ENCODE results near the gene CEACAM7.
"Not testable (repeated sequence)": the region's sequence is repeated elsewhere in the genome, so short reads cannot be mapped to it uniquely, and the experiment has no call there.

Gene CEACAM7

GRCh38 chr19:41666075-41666474 lies 22.0 kb downstream of the CEACAM7 start:
- Histone ChIP-seq H4K5ac (ENCODE audit: low read length) (no peak overlapping the region), H3K79me2 (ENCODE audit: control insufficient read depth, insufficient read depth, low read length) (no peaks in the 10 kb centered on the region), H3K4me3 (ENCODE audit: low read length) (no peak overlapping the region), H3K9ac (ENCODE audit: low read length) (no peak overlapping the region), H3K4me1 (ENCODE audit: control insufficient read depth, low read depth, low read length) (no peaks in the 10 kb centered on the region), H3K23ac (ENCODE audit: low read length) (no peak overlapping the region), H3K4me2 (ENCODE audit: low read length) (no peak overlapping the region), H2BK120ac (ENCODE audit: low read depth, low read length) (no peak overlapping the region), H3K27me3 (ENCODE audit: insufficient read depth, low read length, poor library complexity) (no peaks in the 10 kb centered on the region), H3K18ac (ENCODE audit: low read length) (no peak overlapping the region), H2BK15ac (replicated peaks; ENCODE audit: low read depth) (no peak overlapping the region), H3K27ac (ENCODE audit: low read depth, low read length) (no peak overlapping the region), H4K8ac (ENCODE audit: low read depth, low read length) (no peak overlapping the region), H2AK5ac (ENCODE audit: low read length) (no peak overlapping the region), H3K36me3 (ENCODE audit: control insufficient read depth, insufficient read depth, low read length) (no peaks in the 10 kb centered on the region), H3K79me1 (ENCODE audit: low read length) (no peaks in the 10 kb centered on the region), H3K56ac (ENCODE audit: low read length) (no peak overlapping the region), H3K4ac (ENCODE audit: low read depth, low read length) (no peak overlapping the region), H2BK5ac (ENCODE audit: low read length) (no peak overlapping the region)
- DNase-seq = no peak
- no CpG with 5 or more reads among the region's 2 CpGs for WGBS (ENCODE audit: extremely low coverage, insufficient coverage, low lambda C conversion rate)

GRCh38 chr19:41657157-41657556 lies 30.9 kb downstream of the CEACAM7 start:
- no peaks in the 10 kb centered on the region for H3K36me3 ChIP-seq (ENCODE audit: control insufficient read depth, insufficient read depth, low read length)
- H2BK15ac ChIP-seq (replicated peaks; ENCODE audit: low read depth) = no peak overlapping the region
- H3K27ac ChIP-seq (ENCODE audit: low read depth, low read length) = no peak overlapping the region
- no peak for DNase-seq
- H4K8ac ChIP-seq (ENCODE audit: low read depth, low read length) = no peak overlapping the region
- no peak overlapping the region for H3K18ac ChIP-seq (ENCODE audit: low read length)
- no peaks in the 10 kb centered on the region for H3K79me1 ChIP-seq (ENCODE audit: low read length)
- H2BK5ac ChIP-seq (ENCODE audit: low read length) = no peak overlapping the region
- H3K79me2 ChIP-seq (ENCODE audit: control insufficient read depth, insufficient read depth, low read length) = no peaks in the 10 kb centered on the region
- no peaks in the 10 kb centered on the region for H3K4me1 ChIP-seq (ENCODE audit: control insufficient read depth, low read depth, low read length)
- no peak overlapping the region for H2BK120ac ChIP-seq (ENCODE audit: low read depth, low read length)
- H3K56ac ChIP-seq (ENCODE audit: low read length) = no peak overlapping the region
- no peak overlapping the region for H2AK5ac ChIP-seq (ENCODE audit: low read length)
- no peak overlapping the region for H3K4me3 ChIP-seq (ENCODE audit: low read length)
- WGBS (ENCODE audit: extremely low coverage, insufficient coverage, low lambda C conversion rate) = no CpG with 5 or more reads among the region's 2 CpGs
- H3K9ac ChIP-seq (ENCODE audit: low read length) = no peak overlapping the region
- H3K27me3 ChIP-seq (ENCODE audit: insufficient read depth, low read length, poor library complexity) = no peaks in the 10 kb centered on the region
- no peak overlapping the region for H3K4ac ChIP-seq (ENCODE audit: low read depth, low read length)
- H3K4me2 ChIP-seq (ENCODE audit: low read length) = no peak overlapping the region
- no peak overlapping the region for H4K5ac ChIP-seq (ENCODE audit: low read length)
- H3K23ac ChIP-seq (ENCODE audit: low read length) = no peak overlapping the region

- H3K4me1 ChIP-seq (ENCODE audit: control insufficient read depth, low read depth, low read length) = not testable (repeated sequence)
Measured at GRCh38 chr19:41656756-41657155, 31.3 kb downstream of the CEACAM7 start.

GRCh38 chr19:41652250-41652649 lies 35.8 kb downstream of the CEACAM7 start:
- WGBS (ENCODE audit: extremely low coverage, insufficient coverage, low lambda C conversion rate) = no CpG with 5 or more reads among the region's 5 CpGs
- DNase-seq = no peak
- no peaks in the 10 kb centered on the region for H3K79me1 ChIP-seq (ENCODE audit: low read length)
- H3K36me3 ChIP-seq (ENCODE audit: control insufficient read depth, insufficient read depth, low read length) = no peaks in the 10 kb centered on the region
- no peaks in the 10 kb centered on the region for H3K79me2 ChIP-seq (ENCODE audit: control insufficient read depth, insufficient read depth, low read length)
- no peak overlapping the region for H2AK5ac ChIP-seq (ENCODE audit: low read length)
- no peak overlapping the region for H2BK120ac ChIP-seq (ENCODE audit: low read depth, low read length)
- no peak overlapping the region for H3K27ac ChIP-seq (ENCODE audit: low read depth, low read length)
- H3K4ac ChIP-seq (ENCODE audit: low read depth, low read length) = no peak overlapping the region
- no peak overlapping the region for H3K18ac ChIP-seq (ENCODE audit: low read length)
- H2BK5ac ChIP-seq (ENCODE audit: low read length) = no peak overlapping the region
- H3K27me3 ChIP-seq (ENCODE audit: insufficient read depth, low read length, poor library complexity) = peaks cover 2% of the 10 kb centered on the region
- H3K56ac ChIP-seq (ENCODE audit: low read length) = no peak overlapping the region
- H4K5ac ChIP-seq (ENCODE audit: low read length) = no peak overlapping the region
- H3K4me3 ChIP-seq (ENCODE audit: low read length) = no peak overlapping the region
- H3K4me2 ChIP-seq (ENCODE audit: low read length) = no peak overlapping the region
- H3K9ac ChIP-seq (ENCODE audit: low read length) = no peak overlapping the region
- H4K8ac ChIP-seq (ENCODE audit: low read depth, low read length) = no peak overlapping the region
- H3K4me1 ChIP-seq (ENCODE audit: control insufficient read depth, low read depth, low read length) = no peaks in the 10 kb centered on the region
- H3K23ac ChIP-seq (ENCODE audit: low read length) = no peak overlapping the region
- no peak overlapping the region for H2BK15ac ChIP-seq (replicated peaks; ENCODE audit: low read depth)

More at GRCh38 chr19:41656756-41657155, 31.3 kb downstream of the CEACAM7 start:
- not testable (repeated sequence) for H3K79me1 ChIP-seq (ENCODE audit: low read length); H2BK5ac ChIP-seq (ENCODE audit: low read length); H3K18ac ChIP-seq (ENCODE audit: low read length); H2BK15ac ChIP-seq (replicated peaks; ENCODE audit: low read depth); H3K23ac ChIP-seq (ENCODE audit: low read length); H3K9ac ChIP-seq (ENCODE audit: low read length); H3K27me3 ChIP-seq (ENCODE audit: insufficient read depth, low read length, poor library complexity); H3K4ac ChIP-seq (ENCODE audit: low read depth, low read length); H3K4me2 ChIP-seq (ENCODE audit: low read length); H3K79me2 ChIP-seq (ENCODE audit: control insufficient read depth, insufficient read depth, low read length); H3K4me3 ChIP-seq (ENCODE audit: low read length); H3K27ac ChIP-seq (ENCODE audit: low read depth, low read length); H3K36me3 ChIP-seq (ENCODE audit: control insufficient read depth, insufficient read depth, low read length); H3K56ac ChIP-seq (ENCODE audit: low read length); H4K5ac ChIP-seq (ENCODE audit: low read length); H4K8ac ChIP-seq (ENCODE audit: low read depth, low read length); DNase-seq; H2BK120ac ChIP-seq (ENCODE audit: low read depth, low read length); H2AK5ac ChIP-seq (ENCODE audit: low read length)
- WGBS (ENCODE audit: extremely low coverage, insufficient coverage, low lambda C conversion rate) = no CpG with 5 or more reads among the region's 2 CpGs

GRCh38 chr19:41649827-41650226 lies 38.2 kb downstream of the CEACAM7 start:
- Histone ChIP-seq H3K79me2 (ENCODE audit: control insufficient read depth, insufficient read depth, low read length) (no peaks in the 10 kb centered on the region), H2BK120ac (ENCODE audit: low read depth, low read length) (no peak overlapping the region), H3K4me2 (ENCODE audit: low read length) (no peak overlapping the region), H4K5ac (ENCODE audit: low read length) (no peak overlapping the region), H3K27ac (ENCODE audit: low read depth, low read length) (no peak overlapping the region), H3K23ac (ENCODE audit: low read length) (no peak overlapping the region), H2AK5ac (ENCODE audit: low read length) (no peak overlapping the region), H2BK15ac (replicated peaks; ENCODE audit: low read depth) (no peak overlapping the region), H3K56ac (ENCODE audit: low read length) (no peak overlapping the region), H3K4me3 (ENCODE audit: low read length) (no peak overlapping the region), H3K36me3 (ENCODE audit: control insufficient read depth, insufficient read depth, low read length) (no peaks in the 10 kb centered on the region), H4K8ac (ENCODE audit: low read depth, low read length) (no peak overlapping the region), H3K79me1 (ENCODE audit: low read length) (no peaks in the 10 kb centered on the region), H3K4me1 (ENCODE audit: control insufficient read depth, low read depth, low read length) (no peaks in the 10 kb centered on the region), H3K4ac (ENCODE audit: low read depth, low read length) (no peak overlapping the region), H3K18ac (ENCODE audit: low read length) (no peak overlapping the region), H3K9ac (ENCODE audit: low read length) (no peak overlapping the region), H3K27me3 (ENCODE audit: insufficient read depth, low read length, poor library complexity) (peaks cover 2% of the 10 kb centered on the region), H2BK5ac (ENCODE audit: low read length) (no peak overlapping the region)
- DNase-seq = no peak
- WGBS (ENCODE audit: extremely low coverage, insufficient coverage, low lambda C conversion rate) = no CpG with 5 or more reads among the region's 3 CpGs

GRCh38 chr19:41646589-41647204 lies 41.4 kb downstream of the CEACAM7 start:
- H3K4ac ChIP-seq (ENCODE audit: low read depth, low read length) = no peak overlapping the region
- no peak overlapping the region for H3K9ac ChIP-seq (ENCODE audit: low read length)
- H3K56ac ChIP-seq (ENCODE audit: low read length) = no peak overlapping the region
- no peak overlapping the region for H2BK5ac ChIP-seq (ENCODE audit: low read length)
- H4K5ac ChIP-seq (ENCODE audit: low read length) = no peak overlapping the region
- H2BK120ac ChIP-seq (ENCODE audit: low read depth, low read length) = no peak overlapping the region
- no peak for DNase-seq
- no peaks in the 10 kb centered on the region for H3K36me3 ChIP-seq (ENCODE audit: control insufficient read depth, insufficient read depth, low read length)
- H3K18ac ChIP-seq (ENCODE audit: low read length) = no peak overlapping the region
- no peak overlapping the region for H3K4me2 ChIP-seq (ENCODE audit: low read length)
- no peak overlapping the region for H4K8ac ChIP-seq (ENCODE audit: low read depth, low read length)
- WGBS (ENCODE audit: extremely low coverage, insufficient coverage, low lambda C conversion rate) = no CpG with 5 or more reads among the region's 14 CpGs
- H3K4me1 ChIP-seq (ENCODE audit: control insufficient read depth, low read depth, low read length) = no peaks in the 10 kb centered on the region
- no peak overlapping the region for H2BK15ac ChIP-seq (replicated peaks; ENCODE audit: low read depth)
- no peak overlapping the region for H2AK5ac ChIP-seq (ENCODE audit: low read length)
- no peak overlapping the region for H3K4me3 ChIP-seq (ENCODE audit: low read length)
- no peaks in the 10 kb centered on the region for H3K79me2 ChIP-seq (ENCODE audit: control insufficient read depth, insufficient read depth, low read length)
- H3K79me1 ChIP-seq (ENCODE audit: low read length) = no peaks in the 10 kb centered on the region
- no peak overlapping the region for H3K27ac ChIP-seq (ENCODE audit: low read depth, low read length)
- peaks cover 2% of the 10 kb centered on the region for H3K27me3 ChIP-seq (ENCODE audit: insufficient read depth, low read length, poor library complexity)
- no peak overlapping the region for H3K23ac ChIP-seq (ENCODE audit: low read length)
